H54 (cell line): ENCODE results near the gene FBLN5.

Experiments
- DNase-seq: peaks from one replicate; pipeline ENCODE4 v3.0.0; 2011; ENCODE audit warnings: low spot score, mixed read lengths; ENCODE audit not compliant: insufficient read length
- FAIRE-seq: peaks from 3 replicates; lab custom pipeline; 2011; peaks lifted over from hg19 to GRCh38; lab: Jason Lieb, UNC
- POLR2A ChIP-seq: IDR thresholded peaks from 2 replicates; pipeline ENCODE4 v1.6.1; 2011; ENCODE audit warnings: low read depth, mild to moderate bottlenecking, low read length

FBLN5 gene

DNA sequence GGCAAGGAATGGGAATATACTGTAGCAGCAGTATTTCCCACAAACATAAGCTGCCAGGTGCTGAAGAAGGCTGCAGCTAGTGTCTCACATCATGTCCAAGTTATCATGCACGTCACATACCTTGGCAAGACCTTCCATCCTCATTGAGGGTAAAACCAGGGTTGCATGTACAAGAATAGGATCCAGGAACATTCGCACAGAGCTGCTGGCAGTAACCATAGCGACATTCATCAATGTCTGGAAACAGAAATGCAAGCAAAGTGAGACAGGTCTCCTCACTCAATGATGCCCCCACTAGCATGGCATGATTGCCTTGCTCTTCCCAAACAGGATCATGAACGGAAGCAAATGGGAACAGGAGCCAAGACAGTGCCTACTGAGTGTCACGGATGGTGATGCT is 56.4 kb downstream of the FBLN5 start:
- TF ChIP-seq POLR2A, result no peak
- DNase-seq, result no peak
- no peak for FAIRE-seq

DNA sequence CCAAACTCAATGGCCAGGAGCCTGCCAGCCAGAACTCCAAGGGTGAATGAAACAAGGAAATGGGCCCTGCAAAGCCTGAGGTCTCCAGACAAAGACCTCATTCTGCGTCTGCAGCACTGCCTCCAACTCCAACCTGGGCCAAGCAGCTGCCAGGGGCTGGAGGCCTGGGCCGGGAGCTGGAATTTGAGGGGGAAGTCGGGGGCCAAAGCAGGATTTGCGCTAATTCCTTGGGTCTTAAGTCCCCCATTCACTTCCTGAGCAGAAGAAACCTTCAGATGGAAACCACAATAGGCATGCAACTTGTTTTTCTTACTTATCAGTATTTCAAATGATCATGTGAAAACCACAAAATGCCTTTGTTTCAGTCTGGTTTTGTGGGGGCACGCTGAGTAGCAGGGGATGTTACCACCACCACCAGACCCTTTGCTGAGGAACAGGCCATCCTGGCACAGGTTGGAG is 57.2 kb downstream of the FBLN5 start:
- FAIRE-seq (no peak), DNase-seq (no peak)
- no peak for TF ChIP-seq POLR2A

DNA sequence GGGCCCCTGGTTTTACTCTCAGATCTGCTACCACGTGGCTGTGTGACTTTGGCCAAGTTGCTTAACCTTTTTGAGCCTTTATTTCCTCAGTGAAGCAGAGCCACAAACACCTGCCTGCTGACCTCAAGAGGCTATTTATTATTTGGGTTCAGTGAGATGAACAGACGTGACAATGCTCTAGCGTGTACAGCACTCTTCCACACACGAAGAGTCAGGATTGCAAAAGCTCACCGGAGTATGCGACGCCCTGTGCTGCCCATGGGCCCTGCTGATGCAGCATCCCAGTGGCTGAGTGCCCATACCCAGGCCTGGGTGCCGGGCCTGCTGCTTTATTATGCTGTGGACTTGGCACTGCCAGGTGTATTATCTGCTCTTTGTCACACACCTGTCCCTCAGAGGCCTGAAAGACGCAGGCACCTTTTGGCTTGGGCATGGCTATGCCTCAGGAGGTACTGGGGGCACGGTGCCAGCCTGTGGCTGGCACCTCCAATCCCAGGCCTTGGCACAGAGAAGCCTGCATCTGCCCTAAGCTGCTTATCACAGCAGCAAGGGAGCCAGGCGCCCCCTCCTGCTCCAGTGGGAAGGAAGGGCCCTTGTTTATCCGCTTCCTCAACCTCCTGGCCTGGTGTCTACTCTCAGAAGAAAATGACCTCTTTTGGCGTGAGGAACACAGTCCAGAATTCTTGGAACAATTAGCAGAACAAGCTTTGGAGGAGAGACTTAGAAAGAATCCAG is 57.9 kb downstream of the FBLN5 start:
- FAIRE-seq, result no peak
- no peak for DNase-seq
- no peak for TF ChIP-seq POLR2A

DNA sequence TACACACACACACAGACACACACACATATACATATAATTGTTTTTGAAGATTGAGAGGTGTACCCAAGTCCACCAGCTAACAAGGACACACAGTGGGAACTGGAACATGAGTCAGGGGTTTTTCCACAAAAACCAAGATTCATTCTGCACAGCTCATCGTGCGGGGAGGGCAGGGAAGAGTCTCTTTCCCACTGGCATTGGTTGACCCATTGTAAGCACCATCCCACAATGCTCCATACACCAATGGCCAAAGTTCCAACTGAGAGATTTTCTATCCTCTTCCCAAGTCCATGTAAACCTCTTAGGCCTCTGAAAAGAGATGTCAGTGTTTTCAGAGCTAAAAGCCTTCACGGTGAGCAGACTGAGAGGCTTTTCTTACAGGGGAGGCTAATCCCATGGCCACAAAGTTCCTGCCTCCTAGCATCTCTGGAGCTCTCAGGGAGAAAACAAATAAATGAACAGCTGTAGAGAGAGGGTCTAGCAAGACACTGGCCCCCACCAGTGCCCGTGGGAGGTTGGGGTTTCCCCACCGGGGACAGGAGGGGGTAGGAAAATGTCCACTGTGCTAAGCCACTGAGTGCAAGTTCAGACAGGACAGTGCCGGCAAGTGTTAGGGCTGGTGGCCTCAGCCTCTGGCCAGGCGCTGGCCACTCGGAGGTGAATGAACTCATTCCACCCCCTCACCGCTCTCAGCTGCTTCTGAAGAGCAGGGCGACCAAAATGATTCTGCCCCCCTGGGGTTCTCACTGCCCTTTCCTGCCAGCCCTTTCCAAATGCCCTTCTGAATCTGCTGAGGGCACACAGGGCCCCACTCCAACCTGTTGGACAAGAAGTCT is 58.6 kb downstream of the FBLN5 start:
- no peak for DNase-seq
- no peak for FAIRE-seq
- TF ChIP-seq POLR2A, result no peak

DNA sequence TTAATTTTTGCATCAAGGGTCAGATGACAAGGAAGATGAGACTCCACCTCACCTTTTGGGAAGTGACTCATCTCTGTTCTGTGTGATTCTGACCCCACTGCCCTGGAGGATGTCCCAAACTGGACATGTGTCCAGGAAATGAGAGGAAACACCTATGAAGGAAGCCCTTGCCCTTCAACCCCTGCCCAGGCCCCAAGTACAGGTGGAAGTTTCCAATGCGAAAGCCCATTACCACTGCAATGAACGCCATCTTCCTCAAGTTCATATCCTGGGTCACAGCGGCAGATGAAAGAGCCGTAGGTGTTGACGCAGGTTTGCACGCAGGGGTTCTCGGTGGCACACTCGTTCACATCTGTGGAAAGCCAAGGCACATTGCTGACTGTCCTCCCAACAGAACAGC is 60.5 kb downstream of the FBLN5 start:
- TF ChIP-seq POLR2A, result no peak
- FAIRE-seq, result no peak
- DNase-seq, result no peak

DNA sequence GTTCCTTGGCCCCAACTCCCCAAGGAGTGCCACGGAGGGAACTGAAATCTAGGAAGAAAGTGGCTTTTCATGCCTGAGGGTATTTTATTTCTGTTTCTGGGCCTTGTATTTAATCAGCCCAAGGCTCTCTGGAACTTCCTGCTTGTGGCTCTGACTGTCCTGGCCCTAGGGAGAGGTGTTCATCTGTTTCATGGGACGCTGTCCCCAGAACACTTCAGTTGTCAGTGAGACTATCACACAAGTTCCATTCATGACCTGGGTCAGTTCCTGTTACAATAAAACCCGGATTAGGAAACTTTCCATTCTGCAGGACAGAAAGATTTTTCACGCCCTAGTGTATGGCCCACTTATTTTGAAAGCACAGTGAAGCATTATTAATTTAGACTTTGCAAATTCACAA is 61.7 kb downstream of the FBLN5 start:
- DNase-seq, result no peak
- no peak for FAIRE-seq
- no peak for TF ChIP-seq POLR2A

DNA sequence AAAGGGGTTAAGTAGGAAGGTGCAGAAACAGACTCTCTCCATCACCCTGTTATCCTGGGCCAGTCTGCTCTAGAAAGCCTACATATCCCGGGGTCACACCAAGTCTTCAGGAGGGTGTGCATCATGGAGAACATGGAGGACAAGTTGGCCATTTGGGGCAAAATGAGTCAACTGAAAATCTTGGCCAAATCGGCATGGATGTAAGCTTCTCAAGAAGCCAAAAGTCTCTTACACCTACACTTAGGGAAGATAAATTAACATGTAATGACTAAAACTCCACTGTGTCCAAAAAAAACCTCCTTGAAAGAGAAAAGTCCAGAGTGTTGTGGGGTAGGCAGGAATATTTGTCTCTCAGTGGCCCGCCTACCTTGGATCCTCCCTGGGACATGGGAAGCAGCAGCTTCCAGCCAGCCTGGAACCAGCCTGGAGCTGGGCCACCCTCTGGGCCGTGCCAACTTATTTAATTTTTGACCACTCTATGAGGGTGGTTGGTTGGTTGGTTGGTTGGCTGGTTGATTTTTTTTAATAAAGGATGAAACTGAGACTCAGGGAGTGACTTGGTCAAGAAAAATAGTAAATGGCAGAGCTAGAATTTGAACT is 62.3 kb downstream of the FBLN5 start:
- TF ChIP-seq POLR2A, result no peak
- FAIRE-seq (no peak), DNase-seq (no peak)

DNA sequence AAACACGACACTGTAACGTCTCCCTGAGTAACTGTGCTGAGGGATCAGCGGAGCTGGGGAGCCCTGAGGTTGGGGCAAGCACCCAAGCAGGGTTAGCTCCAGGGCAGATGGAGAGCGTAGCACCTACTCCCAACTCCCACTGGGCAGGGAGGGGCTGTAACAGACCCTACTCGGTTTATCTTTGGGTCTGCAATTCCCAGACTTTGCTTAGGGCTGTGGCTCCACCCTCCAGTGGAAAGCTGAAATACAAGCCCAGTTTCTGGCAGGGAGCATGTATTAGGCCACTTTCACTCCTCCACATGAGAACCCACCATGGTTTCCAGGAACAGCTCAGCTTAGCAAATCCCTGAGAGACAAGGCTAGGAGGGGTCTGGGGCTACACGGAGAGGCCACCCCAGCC is 62.8 kb downstream of the FBLN5 start:
- DNase-seq (no peak), FAIRE-seq (no peak)
- TF ChIP-seq POLR2A, result no peak

DNA sequence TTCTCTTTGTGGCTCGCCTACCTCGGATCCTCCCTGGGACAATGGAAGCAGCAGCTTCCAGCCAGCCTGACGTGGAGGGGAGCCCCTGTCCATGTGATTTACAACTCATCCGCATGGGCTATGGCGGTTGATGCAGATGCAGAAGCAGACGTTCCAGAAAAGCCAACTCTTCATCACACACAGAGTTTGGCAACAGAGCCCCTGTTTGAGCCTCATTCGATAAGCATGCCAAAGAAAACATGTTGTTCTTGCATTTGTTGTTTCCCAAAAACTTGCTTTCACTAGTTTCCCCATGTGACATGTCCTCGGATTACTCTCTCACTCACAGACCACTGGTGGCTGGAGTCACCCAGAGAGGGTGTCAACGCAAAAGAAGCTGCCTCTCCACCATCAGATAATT is 63.7 kb downstream of the FBLN5 start:
- FAIRE-seq (no peak), DNase-seq (no peak)
- no peak for TF ChIP-seq POLR2A

DNA sequence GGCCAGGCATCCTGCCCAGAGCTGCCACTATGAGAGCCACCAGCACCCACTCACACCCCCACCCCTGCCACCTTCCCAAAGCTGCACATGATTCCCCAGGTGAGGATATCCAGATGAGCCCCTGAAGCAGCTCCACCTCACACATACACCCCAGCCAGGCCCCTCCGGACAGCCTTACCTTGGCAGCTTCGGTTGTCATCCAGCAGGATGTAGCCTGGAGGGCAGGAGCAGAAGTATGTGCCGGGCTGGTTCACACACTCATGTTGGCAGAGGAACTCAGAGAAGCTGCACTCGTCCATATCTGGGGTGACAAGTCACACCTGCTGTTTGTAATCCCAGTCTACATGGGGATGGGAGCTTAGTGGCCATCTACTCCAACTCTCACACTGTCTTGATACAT is 64.7 kb downstream of the FBLN5 start:
- no peak for FAIRE-seq

DNA sequence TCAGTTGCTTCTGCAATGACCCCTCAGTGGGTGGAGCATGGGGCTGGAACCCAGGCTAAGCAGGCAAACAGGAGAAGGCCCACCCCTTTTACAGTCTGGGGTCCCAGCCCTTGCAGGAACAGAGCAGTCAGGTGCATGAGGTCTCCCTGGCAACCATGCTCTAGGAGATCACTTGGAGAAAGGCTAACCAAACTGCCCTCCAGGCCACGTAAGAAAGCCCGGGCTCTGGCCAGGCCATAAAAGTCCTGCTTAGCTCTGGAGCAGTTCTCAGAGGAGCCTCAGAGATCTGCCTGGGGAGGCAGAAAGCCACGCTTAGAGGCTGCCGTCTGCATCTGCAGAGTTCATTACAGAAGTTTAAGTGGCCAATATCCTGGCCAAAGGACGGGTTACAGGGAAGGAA is 65.1 kb downstream of the FBLN5 start:
- FAIRE-seq (no peak), DNase-seq (no peak)
- TF ChIP-seq POLR2A, result no peak

More for the DNA sequence above, 64.7 kb downstream of the FBLN5 start:
- no peak for DNase-seq
- TF ChIP-seq POLR2A, result no peak

DNA sequence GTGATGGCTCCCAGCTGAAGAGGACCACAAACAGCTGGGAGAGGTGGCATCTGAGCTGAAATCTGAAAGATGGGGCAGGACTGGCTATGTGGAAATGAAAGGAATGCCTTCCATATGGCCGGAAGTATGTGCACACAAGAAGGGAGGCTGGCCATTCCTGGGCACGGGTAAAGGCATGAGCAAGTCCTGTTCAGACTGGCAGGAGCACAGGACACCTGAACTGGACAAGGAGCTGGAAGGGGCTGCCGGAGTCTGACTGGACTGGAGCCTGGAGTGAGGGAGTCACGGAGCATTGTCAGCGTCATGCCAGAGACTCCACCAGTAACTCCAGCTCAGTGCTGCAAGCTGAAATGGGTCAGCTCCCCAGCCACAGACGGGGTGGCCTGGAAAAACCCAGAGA is 68.3 kb downstream of the FBLN5 start:
- no peak for TF ChIP-seq POLR2A
- FAIRE-seq (no peak), DNase-seq (no peak)

DNA sequence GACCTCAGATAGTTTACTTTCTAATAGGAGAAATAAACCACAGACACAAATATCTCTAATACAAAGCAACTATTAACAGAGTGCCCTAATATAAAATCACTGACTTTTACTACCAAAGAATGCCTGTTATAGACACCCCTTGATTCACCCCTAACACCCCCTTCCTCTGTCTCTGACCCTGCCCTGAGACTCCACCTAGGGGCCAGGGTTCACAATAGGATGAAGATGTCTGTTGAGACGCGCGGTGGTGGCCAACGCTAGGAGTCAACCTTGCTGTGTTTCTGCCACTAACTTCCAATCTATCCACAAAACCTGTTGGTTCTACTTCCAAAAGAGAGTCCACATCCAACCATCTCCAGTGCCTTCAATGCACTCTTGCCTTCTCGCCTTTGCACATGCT is 69.2 kb downstream of the FBLN5 start:
- no peak for TF ChIP-seq POLR2A
- FAIRE-seq (no peak), DNase-seq (no peak)

DNA sequence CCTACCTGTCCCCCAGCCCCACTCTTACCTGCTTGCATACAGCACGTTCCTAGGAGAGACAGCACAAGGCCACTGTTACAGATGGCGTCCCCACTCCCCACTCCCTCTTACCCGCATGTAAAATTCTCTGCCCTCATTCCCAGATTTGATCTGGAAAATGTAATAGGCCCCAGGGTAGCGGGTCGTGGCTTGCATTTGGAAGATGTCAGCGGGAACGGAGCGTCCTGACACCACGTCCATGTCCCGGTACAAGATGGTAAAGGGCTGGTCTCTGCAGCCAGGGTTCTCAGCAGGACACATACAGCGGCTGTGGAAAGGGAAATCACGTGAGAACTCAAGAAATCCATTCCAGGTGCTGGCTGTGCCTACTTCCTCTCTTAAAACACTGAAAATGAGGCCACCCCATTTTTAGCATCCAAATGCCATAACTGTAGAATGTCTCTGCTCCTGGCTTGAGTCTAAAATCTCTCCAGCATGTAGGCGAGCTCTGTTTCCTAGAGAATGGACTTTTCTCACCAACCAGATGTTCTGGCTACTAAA is 70.0 kb downstream of the FBLN5 start:
- DNase-seq (no peak), FAIRE-seq (no peak)
- TF ChIP-seq POLR2A, result no peak

DNA sequence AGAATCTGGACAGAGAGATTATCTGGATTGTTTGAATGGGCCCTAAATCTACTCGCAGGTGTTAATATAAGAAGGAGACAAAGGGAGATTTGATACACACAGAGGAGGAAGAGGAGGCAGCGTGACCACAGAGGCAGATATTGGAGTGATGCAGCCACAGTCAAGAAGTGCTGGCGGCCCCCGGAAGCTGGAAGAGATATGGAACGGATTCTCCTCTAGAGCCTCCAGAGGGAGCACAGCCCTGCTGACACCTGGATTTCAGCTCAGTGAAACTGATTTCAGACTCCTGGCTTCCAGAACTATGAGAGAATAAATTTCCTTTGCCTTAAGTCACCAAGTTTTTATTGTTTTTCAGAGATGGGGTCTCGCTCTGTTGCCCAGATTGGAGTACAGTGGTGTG is 71.0 kb downstream of the FBLN5 start:
- TF ChIP-seq POLR2A, result no peak
- DNase-seq (no peak), FAIRE-seq (no peak)
